CD14-positive monocyte (primary cell): ENCODE results near the gene PTTG1IP. TPM values are rescaled to one million over a fixed set of nuclear protein-coding genes. Genes with fewer than 3 reads are reported as not detected.

Experiments
- DNase-seq, 3 donors: peaks; one replicate each; pipeline ENCODE4 v3.0.0-alpha.2; 2011 to 2022
- H2AFZ ChIP-seq: 2 replicates; pipeline ENCODE4 v1.6.0; 2012; ENCODE audit warnings: mild to moderate bottlenecking, low read depth, low read length, inconsistent platforms; ENCODE audit not compliant: insufficient read depth, poor library complexity, severe bottlenecking
- H3K27ac ChIP-seq, 2 donors: 1 replicate in 1 of 2; 2 replicates in 1 of 2; pipeline ENCODE4 v1.5.1; 2012 to 2013; ENCODE audit warnings: low read length in 2 of 2, control low read depth in 1 of 2, inconsistent platforms in 1 of 2, low read depth in 1 of 2, mild to moderate bottlenecking in 1 of 2
- H3K27me3 ChIP-seq, 2 donors: one replicate each; pipeline versions ENCODE4 v1.6.0 to v1.6.1; 2011 to 2013; ENCODE audit warnings: low read length in 2 of 2; ENCODE audit not compliant: control insufficient read depth in 2 of 2, insufficient read depth in 2 of 2
- H3K36me3 ChIP-seq, 2 donors: replicated peaks in 1 of 2; 1 replicate in 1 of 2; 2 replicates in 1 of 2; pipeline versions ENCODE4 v1.5.1 to v1.6.1; 2012 to 2013; ENCODE audit warnings: low read length in 2 of 2, control low read depth in 1 of 2, inconsistent platforms in 1 of 2, mild to moderate bottlenecking in 1 of 2; ENCODE audit not compliant: insufficient read depth in 2 of 2, control insufficient read depth in 1 of 2
- H3K4me1 ChIP-seq, 2 donors: 1 replicate in 1 of 2; 2 replicates in 1 of 2; pipeline versions ENCODE4 v1.5.1 to v1.6.1; 2012 to 2013; ENCODE audit warnings: low read length in 2 of 2, control low read depth in 1 of 2, inconsistent platforms in 1 of 2, mild to moderate bottlenecking in 1 of 2, moderate library complexity in 1 of 2; ENCODE audit not compliant: insufficient read depth in 2 of 2, control insufficient read depth in 1 of 2
- H3K4me2 ChIP-seq: replicated peaks from 2 replicates; pipeline ENCODE3; 2012; ENCODE audit warnings: low read length, moderate library complexity, mild to moderate bottlenecking; ENCODE audit not compliant: poor library complexity, severe bottlenecking; ENCODE audit errors: extremely low read depth
- H3K4me3 ChIP-seq, 3 experiments: fragments of 200-600 bp in 1 of 3; sonication (generic) in 1 of 3; replicated peaks in 1 of 3; 1 replicate in 2 of 3; 2 replicates in 1 of 3; pipeline ENCODE4 v1.5.1; 2011 to 2013; ENCODE audit warnings: low read length in 3 of 3, mild to moderate bottlenecking in 3 of 3, control low read depth in 2 of 3, low read depth in 2 of 3, inconsistent platforms in 1 of 3, moderate library complexity in 1 of 3
- H3K79me2 ChIP-seq: 2 replicates; pipeline ENCODE4 v1.6.0; 2012; ENCODE audit warnings: mild to moderate bottlenecking, control low read depth, inconsistent platforms, low read length, moderate library complexity; ENCODE audit not compliant: insufficient read depth
- H3K9ac ChIP-seq: 2 replicates; pipeline ENCODE4 v1.6.0; 2017; ENCODE audit warnings: low read length, mild to moderate bottlenecking; ENCODE audit not compliant: insufficient read depth, poor library complexity, severe bottlenecking
- H3K9me3 ChIP-seq, 2 donors: replicated peaks in 1 of 2; 1 replicate in 1 of 2; 2 replicates in 1 of 2; pipeline versions ENCODE4 v1.5.1 to v1.6.1; 2012 to 2013; ENCODE audit warnings: low read length in 2 of 2, control low read depth in 1 of 2; ENCODE audit not compliant: control insufficient read depth in 1 of 2, insufficient read depth in 1 of 2
- H4K20me1 ChIP-seq: 2 replicates; pipeline ENCODE4 v1.6.0; 2012; ENCODE audit warnings: mild to moderate bottlenecking, low read length, control low read depth, moderate library complexity; ENCODE audit not compliant: insufficient read depth
- H3K27ac Mint-ChIP-seq, 7 donors: one replicate each; pipeline ENCODE4 v1.8.0; 2020; ENCODE audit warnings: mild to moderate bottlenecking in 7 of 7, mixed read lengths in 7 of 7, moderate library complexity in 6 of 7, inconsistent platforms in 2 of 7
- H3K27me3 Mint-ChIP-seq, 3 donors: one replicate each; pipeline ENCODE4 v1.8.0; 2021 to 2022; ENCODE audit warnings: low read depth in 3 of 3, mild to moderate bottlenecking in 3 of 3, mixed read lengths in 3 of 3, moderate library complexity in 3 of 3, inconsistent platforms in 1 of 3
- H3K36me3 Mint-ChIP-seq, 2 donors: one replicate each; pipeline ENCODE4 v1.8.0; 2020; ENCODE audit warnings: mixed read lengths in 2 of 2, inconsistent platforms in 1 of 2, mild to moderate bottlenecking in 1 of 2
- H3K4me1 Mint-ChIP-seq: one replicate; pipeline ENCODE4 v1.8.0; 2020; ENCODE audit warnings: mild to moderate bottlenecking, mixed read lengths
- H3K4me3 Mint-ChIP-seq, 2 donors: one replicate each; pipeline ENCODE4 v1.8.0; 2020; ENCODE audit warnings: mild to moderate bottlenecking in 2 of 2, mixed read lengths in 2 of 2, moderate library complexity in 1 of 2
- H3K9me3 Mint-ChIP-seq, 7 donors: one replicate each; pipeline ENCODE4 v1.8.0; 2020 to 2022; ENCODE audit warnings: mixed read lengths in 7 of 7, mild to moderate bottlenecking in 6 of 7, moderate library complexity in 6 of 7, inconsistent platforms in 2 of 7
- CTCF ChIP-seq: fragments of 200-600 bp; IDR thresholded peaks from one replicate; pipeline ENCODE4 v1.8.0; 2022; ENCODE audit warnings: antibody characterized with exemption, mild to moderate bottlenecking
- WGBS: methylation state at CpG from one replicate; pipeline ENCODE4 v1.1.5; 2013; ENCODE audit warnings: missing lambda C conversion rate; ENCODE audit not compliant: insufficient coverage; 5-methylcytosine and 5-hydroxymethylcytosine counted together
- intact Hi-C, 2 donors: fragments of 100-400 bp; cut with micrococcal nuclease; formaldehyde crosslinking; loops; one replicate each; pipeline versions ENCODE4 v1.15.0 to v1.15.1; 2023
- polyA plus RNA-seq, 3 donors: library from polyadenylated mRNA; depleted of rRNA in 1 of 3; unstranded in 2 of 3; stranded (reverse) in 1 of 3; fragments of 300-500 nt in 2 of 3; fragments of >200 nt in 1 of 3; fragmentation: Illumina TruSeq in 2 of 3; gene quantifications; 1 replicate in 2 of 3; 2 replicates in 1 of 3; pipeline ENCODE4 v1.2.3, GENCODE V29; 2012 to 2021

The PTTG1IP gene
- polyA plus RNA-seq, 3 donors = 118 to 238 (median 206) TPM

- Histone ChIP-seq H3K79me2 (peaks cover 87% of the 10 kb centered on the region), H3K27me3 (no peaks in the 10 kb centered on the region), H2AFZ (no peak overlapping the region), H3K9me3 (no peaks in the 10 kb centered on the region), H3K4me1 (peaks cover 80 to 90% of the 10 kb centered on the region in 2 donors), H3K4me2 (peak overlapping the region; percentile 92), H3K9ac (peak overlapping the region; percentile 80), H3K4me3 (peak overlapping the region; percentile 75 to 92 (median 81)), H3K27ac (peak overlapping the region; percentile 49 to 92), H3K36me3 (peaks cover 0 to 8% of the 10 kb centered on the region in 2 donors), H4K20me1 (peaks cover 59% of the 10 kb centered on the region)
- Mint-ChIP-seq H3K36me3 (peaks cover 14 to 15% of the 10 kb centered on the region in 2 donors), H3K4me1 (peaks cover 74% of the 10 kb centered on the region), H3K9me3 (peaks cover 0 to 3% (median 0%) of the 10 kb centered on the region in 7 donors), H3K27me3 (no peaks in the 10 kb centered on the region), H3K4me3 (peak overlapping the region; percentile 92 to 97), H3K27ac (peak overlapping the region; percentile 85 to 94 (median 89))
- WGBS = 0% methylated on average over 2 of the region's 3 CpGs
- intact Hi-C loops = loop anchor here (2.0 to 5.0 kb wide), 3 partner anchors 35 to 55 kb away; partner anchors contain the start of gene SUMO3 (in 2 of the 2)
- peak in 1 of 3 donors; percentile 76 for DNase-seq
- no peak for TF ChIP-seq CTCF
Measured at GRCh38 chr21:44872323-44872648, 1.2 kb downstream of the PTTG1IP start.

GRCh38 chr21:44871576-44872269 lies 1.8 kb downstream of the PTTG1IP start:
- Histone ChIP-seq H3K4me3 (peak overlapping the region; percentile 75 to 92 (median 81)), H3K27ac (peak overlapping the region in 1 of 2 donors; percentile 92), H4K20me1 (peaks cover 64% of the 10 kb centered on the region), H3K9me3 (no peaks in the 10 kb centered on the region), H2AFZ (no peak overlapping the region), H3K9ac (peak overlapping the region; percentile 80), H3K27me3 (no peaks in the 10 kb centered on the region), H3K36me3 (peaks cover 0 to 13% of the 10 kb centered on the region in 2 donors), H3K4me1 (peaks cover 80 to 90% of the 10 kb centered on the region in 2 donors), H3K4me2 (peak overlapping the region; percentile 92), H3K79me2 (peaks cover 89% of the 10 kb centered on the region)
- peaks cover 19 to 20% of the 10 kb centered on the region in 2 donors for H3K36me3 Mint-ChIP-seq
- DNase-seq = peak; percentile 46 to 78 (median 61)
- 14% methylated on average over 11 of the region's 14 CpGs for WGBS
- H3K27me3 Mint-ChIP-seq = no peaks in the 10 kb centered on the region
- H3K4me1 Mint-ChIP-seq = peaks cover 74% of the 10 kb centered on the region
- TF ChIP-seq CTCF = no peak
- H3K9me3 Mint-ChIP-seq = peaks cover 0 to 3% (median 0%) of the 10 kb centered on the region in 7 donors
- H3K27ac Mint-ChIP-seq = peak overlapping the region; percentile 80 to 94 (median 89)
- intact Hi-C loops = loop anchor here (2.0 to 5.0 kb wide), 3 partner anchors 36 to 54 kb away; partner anchors contain the start of gene SUMO3 (in 2 of the 2)
- peak overlapping the region; percentile 92 to 97 for H3K4me3 Mint-ChIP-seq
